Glutamatergic neuron (in vitro differentiated cells): ENCODE results near the gene SH3TC1. TPM values are rescaled to one million over a fixed set of nuclear protein-coding genes. Genes with fewer than 3 reads are reported as not detected.

Experiments
- DNase-seq: peaks from one replicate; pipeline ENCODE4 v3.0.0; 2022
- H3K27ac Mint-ChIP-seq: one replicate; pipeline ENCODE4 v1.8.0; 2020; ENCODE audit warnings: mild to moderate bottlenecking, mixed read lengths, inconsistent platforms; ENCODE audit not compliant: unreplicated experiment
- H3K27me3 Mint-ChIP-seq: one replicate; pipeline ENCODE4 v1.8.0; 2020; ENCODE audit warnings: mild to moderate bottlenecking, moderate library complexity, mixed read lengths, inconsistent platforms; ENCODE audit not compliant: unreplicated experiment
- H3K36me3 Mint-ChIP-seq: one replicate; pipeline ENCODE4 v1.8.0; 2020; ENCODE audit warnings: mild to moderate bottlenecking, mixed read lengths, inconsistent platforms; ENCODE audit not compliant: unreplicated experiment
- H3K4me1 Mint-ChIP-seq: one replicate; pipeline ENCODE4 v1.8.0; 2020; ENCODE audit warnings: mild to moderate bottlenecking, low read depth, mixed read lengths, inconsistent platforms; ENCODE audit not compliant: unreplicated experiment
- H3K4me3 Mint-ChIP-seq: one replicate; pipeline ENCODE4 v1.8.0; 2020; ENCODE audit warnings: mild to moderate bottlenecking, mixed read lengths, inconsistent platforms; ENCODE audit not compliant: unreplicated experiment
- H3K9me3 Mint-ChIP-seq: one replicate; pipeline ENCODE4 v1.8.0; 2020; ENCODE audit warnings: mild to moderate bottlenecking, moderate library complexity, mixed read lengths, inconsistent platforms; ENCODE audit not compliant: unreplicated experiment
- total RNA-seq: library from RNA; stranded (reverse); fragmentation: NEBNext Ultra II Directional; extraction: Animal tissue kit (Norgen Biotek cat#: 25700); gene quantifications from one replicate; pipeline ENCODE4 v1.2.1, GENCODE V29; 2021; ENCODE audit not compliant: unreplicated experiment
- TF ChIP-seq, protein P1 (sequence below): fragments of 200-600 bp; sonication (generic); IDR thresholded peaks from one replicate; pipeline ENCODE4 v1.5.0; 2021; ENCODE audit not compliant: partially characterized antibody, unreplicated experiment

The SH3TC1 gene
- total RNA-seq, 1 donor from 2014 or later: not detected

DNA sequence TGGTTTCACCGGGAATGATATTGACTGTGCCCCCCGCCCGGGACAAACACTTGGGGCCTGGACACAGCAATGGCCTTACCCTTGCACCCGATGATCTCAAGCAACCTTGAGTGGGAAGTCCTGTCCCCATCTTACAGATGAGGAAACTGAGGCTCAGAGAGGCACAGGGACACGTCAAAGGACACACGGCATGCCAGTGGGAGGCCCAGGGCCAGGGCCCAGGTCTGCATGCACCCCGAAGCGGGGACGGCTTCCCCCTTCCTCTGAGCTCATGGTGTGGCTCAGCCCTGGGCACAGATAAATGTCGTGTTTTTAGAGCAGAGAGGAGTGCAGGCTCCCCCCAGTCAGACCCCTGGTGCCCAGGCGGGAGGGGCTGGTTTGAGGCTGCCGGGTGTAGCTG lies 36.6 kb downstream of the SH3TC1 start:
- Mint-ChIP-seq H3K9me3 (peaks cover 1% of the 10 kb centered on the region), H3K4me1 (no peaks in the 10 kb centered on the region)

DNA sequence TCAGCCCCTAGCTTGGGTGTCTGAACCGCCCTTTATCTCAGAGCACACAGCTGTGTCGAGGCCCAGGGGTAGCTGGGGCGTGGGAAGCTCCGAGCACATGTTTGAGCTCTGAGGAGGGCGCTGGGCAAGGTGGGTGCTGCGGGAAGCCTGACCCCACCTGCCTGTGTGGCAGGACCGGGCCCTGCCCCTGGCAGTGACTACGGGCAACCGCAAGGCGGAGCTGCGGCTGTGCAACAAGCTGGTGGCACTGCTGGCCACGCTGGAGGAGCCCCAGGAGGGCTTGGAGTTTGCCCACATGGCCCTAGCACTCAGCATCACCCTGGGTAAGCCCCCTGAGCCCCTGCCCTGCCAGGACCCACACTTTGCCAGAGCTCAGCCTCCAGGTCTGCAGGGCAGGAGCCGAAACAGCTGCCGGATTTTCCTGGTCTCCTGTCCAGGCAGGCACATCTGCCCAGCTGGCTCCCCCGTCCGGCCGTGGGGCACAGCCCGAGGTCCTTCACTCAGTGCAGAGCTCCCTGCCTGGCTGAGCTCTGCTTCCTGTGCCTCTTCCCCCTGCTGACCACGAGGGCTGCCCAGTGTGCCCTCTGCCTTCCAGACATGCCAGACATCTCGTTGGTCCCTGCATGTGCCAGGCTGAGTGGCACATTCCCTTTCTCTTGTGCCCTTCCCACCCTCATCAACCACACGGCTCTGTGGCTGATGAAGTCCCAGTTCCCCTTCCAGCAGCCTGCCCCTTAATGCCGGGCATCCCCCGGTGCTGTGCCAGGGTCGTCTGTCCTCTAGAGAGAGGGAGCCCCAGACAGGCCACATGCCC lies 37.2 kb downstream of the SH3TC1 start:
- Mint-ChIP-seq H3K4me1 (no peaks in the 10 kb centered on the region), H3K4me3 (no peak overlapping the region), H3K27me3 (no peaks in the 10 kb centered on the region), H3K27ac (no peak overlapping the region), H3K9me3 (peaks cover 1% of the 10 kb centered on the region), H3K36me3 (no peaks in the 10 kb centered on the region)
- no peak for DNase-seq
- TF ChIP-seq, protein P1, sequence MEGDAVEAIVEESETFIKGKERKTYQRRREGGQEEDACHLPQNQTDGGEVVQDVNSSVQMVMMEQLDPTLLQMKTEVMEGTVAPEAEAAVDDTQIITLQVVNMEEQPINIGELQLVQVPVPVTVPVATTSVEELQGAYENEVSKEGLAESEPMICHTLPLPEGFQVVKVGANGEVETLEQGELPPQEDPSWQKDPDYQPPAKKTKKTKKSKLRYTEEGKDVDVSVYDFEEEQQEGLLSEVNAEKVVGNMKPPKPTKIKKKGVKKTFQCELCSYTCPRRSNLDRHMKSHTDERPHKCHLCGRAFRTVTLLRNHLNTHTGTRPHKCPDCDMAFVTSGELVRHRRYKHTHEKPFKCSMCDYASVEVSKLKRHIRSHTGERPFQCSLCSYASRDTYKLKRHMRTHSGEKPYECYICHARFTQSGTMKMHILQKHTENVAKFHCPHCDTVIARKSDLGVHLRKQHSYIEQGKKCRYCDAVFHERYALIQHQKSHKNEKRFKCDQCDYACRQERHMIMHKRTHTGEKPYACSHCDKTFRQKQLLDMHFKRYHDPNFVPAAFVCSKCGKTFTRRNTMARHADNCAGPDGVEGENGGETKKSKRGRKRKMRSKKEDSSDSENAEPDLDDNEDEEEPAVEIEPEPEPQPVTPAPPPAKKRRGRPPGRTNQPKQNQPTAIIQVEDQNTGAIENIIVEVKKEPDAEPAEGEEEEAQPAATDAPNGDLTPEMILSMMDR: no peak

More for the DNA sequence above, 36.6 kb downstream of the SH3TC1 start:
- Mint-ChIP-seq H3K27me3 (no peaks in the 10 kb centered on the region), H3K36me3 (peaks cover 3% of the 10 kb centered on the region), H3K27ac (no peak overlapping the region), H3K4me3 (no peak overlapping the region)
- DNase-seq: no peak
- TF ChIP-seq, protein P1: no peak

DNA sequence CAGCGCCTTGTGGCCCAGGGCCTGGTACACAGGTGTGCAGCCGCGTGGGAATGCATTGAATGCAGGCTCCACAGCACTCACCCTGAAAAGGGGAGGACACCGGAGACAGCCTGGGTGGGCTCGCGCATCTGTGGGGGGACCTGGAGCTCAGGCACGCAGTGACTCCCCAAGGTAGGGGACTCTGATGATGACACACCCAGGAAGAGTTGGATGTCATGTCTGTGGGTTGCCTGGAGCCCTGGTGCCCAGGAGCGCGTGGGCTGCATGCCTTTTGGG lies 37.8 kb downstream of the SH3TC1 start:
- TF ChIP-seq, protein P1: no peak
- no peak overlapping the region for H3K4me3 Mint-ChIP-seq
- no peaks in the 10 kb centered on the region for H3K4me1 Mint-ChIP-seq
- peaks cover under 1% of the 10 kb centered on the region for H3K27me3 Mint-ChIP-seq
- H3K36me3 Mint-ChIP-seq: no peaks in the 10 kb centered on the region
- peaks cover 1% of the 10 kb centered on the region for H3K9me3 Mint-ChIP-seq
- no peak for DNase-seq
- H3K27ac Mint-ChIP-seq: no peak overlapping the region

DNA sequence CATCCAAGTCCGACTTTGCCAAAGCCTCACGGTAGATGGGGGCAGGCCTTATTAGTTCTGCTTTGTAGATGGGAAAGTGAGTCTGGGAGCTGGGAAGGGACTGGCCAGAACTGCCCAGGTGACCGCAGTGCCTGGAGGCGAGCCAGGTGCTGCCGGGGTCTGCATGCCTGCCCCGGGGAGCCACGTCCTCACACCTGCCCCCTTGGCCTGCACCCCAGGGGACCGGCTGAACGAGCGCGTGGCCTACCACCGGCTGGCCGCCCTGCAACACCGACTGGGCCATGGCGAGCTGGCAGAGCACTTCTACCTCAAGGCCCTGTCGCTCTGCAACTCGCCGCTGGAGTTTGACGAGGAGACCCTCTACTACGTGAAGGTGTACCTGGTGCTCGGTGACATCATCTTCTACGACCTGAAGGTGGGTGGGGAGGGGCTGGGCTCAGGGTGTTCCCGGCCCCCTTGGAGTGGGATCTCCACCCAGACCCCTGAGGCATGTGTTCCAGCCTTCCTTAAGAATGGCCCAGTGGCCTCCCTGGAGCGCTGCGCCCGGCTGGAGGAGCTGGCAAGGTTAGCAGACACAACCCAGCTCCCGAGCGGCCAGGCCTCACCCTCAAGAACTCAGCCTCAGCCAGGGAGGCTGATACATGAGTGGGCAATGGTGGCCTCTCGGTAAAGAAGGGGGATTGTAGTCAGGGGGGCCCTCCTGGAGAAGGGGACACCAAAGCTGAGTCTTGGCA lies 38.3 kb downstream of the SH3TC1 start:
- Mint-ChIP-seq H3K27me3 (peaks cover 2% of the 10 kb centered on the region), H3K4me3 (no peak overlapping the region), H3K27ac (no peak overlapping the region), H3K9me3 (peaks cover 1% of the 10 kb centered on the region), H3K36me3 (no peaks in the 10 kb centered on the region), H3K4me1 (no peaks in the 10 kb centered on the region)
- no peak for DNase-seq
- TF ChIP-seq, protein P1: no peak

DNA sequence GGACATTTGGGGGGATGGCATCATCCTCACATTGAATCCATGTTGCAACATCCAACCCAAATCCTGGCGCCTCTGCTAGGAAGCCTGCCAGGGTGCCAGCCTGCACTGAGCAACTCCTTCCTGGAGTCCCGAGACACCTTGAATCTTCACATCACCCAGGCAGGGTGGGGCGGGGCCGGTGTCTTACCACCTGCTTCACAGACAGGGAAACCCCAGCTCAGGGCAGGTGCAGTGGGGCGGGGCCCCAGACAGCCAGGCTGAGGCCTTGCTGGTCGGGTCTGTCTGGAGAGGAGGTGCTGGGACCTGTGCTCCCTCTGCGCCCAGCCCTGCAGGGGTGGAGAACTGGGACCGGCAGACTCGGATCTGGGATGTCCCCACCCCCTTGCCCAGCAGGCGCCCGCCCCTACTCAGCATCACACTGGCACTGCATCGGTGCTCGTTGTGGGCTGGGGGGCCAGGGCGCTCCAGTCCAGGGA lies 39.0 kb downstream of the SH3TC1 start:
- no peak overlapping the region for H3K4me3 Mint-ChIP-seq
- no peak for DNase-seq
- H3K27me3 Mint-ChIP-seq: peaks cover 2% of the 10 kb centered on the region
- H3K4me1 Mint-ChIP-seq: no peaks in the 10 kb centered on the region
- peaks cover 1% of the 10 kb centered on the region for H3K9me3 Mint-ChIP-seq
- no peaks in the 10 kb centered on the region for H3K36me3 Mint-ChIP-seq
- no peak overlapping the region for H3K27ac Mint-ChIP-seq
- TF ChIP-seq, protein P1: no peak
